HG03520 (cell line): Measurements from ENCODE around the gene TRIP10.
A peak's percentile ranks its signal among the peaks of the same experiment; 100 is the strongest.
"Not testable (repeated sequence)": the region's sequence is repeated elsewhere in the genome, so short reads cannot be mapped to it uniquely, and the experiment has no call there.

Experiments
- ATAC-seq: cut with Tn5 transposase; IDR thresholded peaks from one replicate; pipeline ENCODE4 v1.9.1; 2021; ENCODE audit warnings: mild to moderate bottlenecking, moderate library complexity; ENCODE audit not compliant: unreplicated experiment

TRIP10 gene

GRCh38 chr19:6793973-6794372, 54.5 kb downstream of the TRIP10 start:
- no peak for ATAC-seq

DNA sequence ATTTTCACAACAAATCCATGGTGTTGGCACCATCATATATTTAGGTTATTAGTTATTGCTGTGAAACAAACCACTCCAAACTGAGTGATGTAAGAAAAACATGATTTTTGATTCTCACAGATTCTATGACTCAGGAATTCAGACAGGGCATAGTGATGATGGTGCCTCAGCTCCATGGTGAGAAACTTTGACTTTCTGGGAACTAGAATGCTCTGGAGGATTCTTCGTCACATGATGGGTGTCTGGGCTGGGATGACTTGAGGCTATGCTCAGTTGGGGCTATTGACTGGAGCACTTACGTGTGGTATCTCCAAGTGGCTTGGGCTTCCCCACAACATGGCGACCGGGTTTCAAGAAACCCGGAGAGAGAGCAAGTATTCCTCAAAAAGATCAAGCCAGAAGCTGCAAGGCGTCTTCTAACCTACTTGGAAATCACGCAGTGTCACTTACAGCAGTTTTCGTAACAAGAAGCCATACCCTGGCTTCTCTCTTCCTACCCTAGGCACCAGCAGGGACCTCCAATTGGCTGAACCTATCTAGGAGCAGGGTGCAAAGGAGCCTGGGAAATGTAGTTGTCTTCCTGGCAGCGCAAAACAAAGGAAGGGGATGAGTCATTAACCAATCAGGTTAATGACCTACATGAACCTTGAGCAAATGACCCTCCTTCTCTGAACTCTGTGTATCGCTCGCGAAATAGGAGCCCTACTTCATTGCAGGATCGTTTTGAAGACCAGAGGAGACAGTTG, 55.4 kb downstream of the TRIP10 start:
- no peak for ATAC-seq

DNA sequence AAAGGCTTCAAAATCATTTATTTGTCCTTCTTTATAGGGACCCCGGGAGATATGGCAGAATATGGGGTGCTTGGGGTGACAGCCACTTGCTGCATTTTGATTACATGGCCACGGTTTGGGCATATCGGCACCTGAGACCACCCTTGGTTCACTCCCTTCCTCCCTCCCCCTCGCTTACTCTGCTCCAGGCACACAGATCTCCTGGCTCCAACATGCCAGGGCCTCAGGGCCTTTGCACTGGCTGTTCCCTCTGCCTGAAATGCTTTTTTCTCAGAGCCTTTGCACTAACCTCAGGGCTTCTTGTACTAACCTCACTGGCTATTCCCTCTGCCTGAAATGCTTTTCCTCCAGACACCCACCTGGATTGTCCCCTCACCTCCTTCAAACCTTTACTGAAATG, 56.8 kb downstream of the TRIP10 start:
- ATAC-seq = no peak

- no peak for ATAC-seq
Observed at GRCh38 chr19:6797646-6798045, 58.2 kb downstream of the TRIP10 start.

DNA sequence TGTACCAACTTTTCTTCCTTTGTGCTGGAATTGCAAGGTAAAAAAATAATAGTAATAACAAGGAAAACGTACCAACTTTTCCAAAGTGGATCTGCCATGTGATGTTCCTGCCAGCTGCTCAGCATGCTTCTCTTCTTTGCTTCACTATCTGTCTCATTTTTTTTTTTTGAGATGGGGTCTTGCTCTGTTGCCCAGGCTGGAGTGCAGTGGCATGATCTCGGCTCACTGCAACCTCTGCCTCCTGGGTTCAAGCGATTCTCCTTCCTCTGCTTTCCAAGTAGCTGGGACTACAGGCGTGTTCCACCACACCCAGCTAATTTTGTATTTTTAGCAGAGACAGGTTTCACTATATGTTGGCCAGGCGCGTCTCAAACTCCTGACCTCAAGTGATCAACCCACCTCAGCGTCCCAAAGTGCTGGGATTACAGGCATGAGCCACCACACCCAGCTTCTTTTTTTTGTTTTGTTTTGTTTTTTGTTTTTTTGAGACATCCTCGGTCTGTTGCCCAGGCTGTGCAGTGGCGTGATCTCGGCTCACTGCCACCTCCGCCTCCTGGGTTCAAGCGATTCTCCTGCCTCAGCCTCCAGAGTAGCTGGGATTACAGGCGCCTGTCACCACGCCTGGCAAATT, 60.8 kb downstream of the TRIP10 start:
- not testable (repeated sequence) for ATAC-seq

GRCh38 chr19:6800991-6801484, 61.6 kb downstream of the TRIP10 start:
- peak; percentile 14 for ATAC-seq
